Subcutaneous adipose tissue (tissue), 4 donors: Measurements from ENCODE around the gene CAMP. TPM values are rescaled to one million over a fixed set of nuclear protein-coding genes. Genes with fewer than 3 reads are reported as not detected.

Experiments
- total RNA-seq, 4 donors: library from RNA; depleted of rRNA; stranded (reverse); fragments of >200 nt; gene quantifications; one replicate each; pipeline ENCODE4 v1.1.0, GENCODE V29; 2016
- TF ChIP-seq, protein P1 (sequence below): fragments of 450-650 bp; IDR thresholded peaks from one replicate; pipeline ENCODE4 v1.5.1; 2016; ENCODE audit warnings: low read depth, mild to moderate bottlenecking, control low read depth, antibody characterized with exemption, moderate library complexity

The CAMP gene
- total RNA-seq, 4 donors from 2014 or later = 21.4 TPM; not detected in 3

DNA sequence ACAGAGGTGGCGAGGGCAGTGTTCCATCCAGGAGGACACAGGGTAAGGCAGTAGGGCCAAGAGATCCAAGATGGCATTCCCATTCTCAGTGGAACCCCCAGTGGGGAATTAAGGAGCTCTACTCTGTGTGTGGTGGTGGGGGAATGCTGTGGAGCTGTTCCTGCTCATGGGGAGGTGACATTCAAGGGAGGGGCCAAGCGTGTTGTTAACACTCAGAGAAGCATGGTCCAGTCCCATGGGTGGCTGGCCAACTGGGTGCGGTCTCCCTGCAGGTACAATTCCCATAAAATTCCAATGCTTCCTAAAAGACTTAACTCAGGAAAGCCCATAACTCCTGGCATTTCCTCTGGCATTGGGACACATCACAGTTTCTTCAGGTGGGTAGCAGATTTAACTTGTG is 2.3 kb downstream of the CAMP start:
- TF ChIP-seq, protein P1, sequence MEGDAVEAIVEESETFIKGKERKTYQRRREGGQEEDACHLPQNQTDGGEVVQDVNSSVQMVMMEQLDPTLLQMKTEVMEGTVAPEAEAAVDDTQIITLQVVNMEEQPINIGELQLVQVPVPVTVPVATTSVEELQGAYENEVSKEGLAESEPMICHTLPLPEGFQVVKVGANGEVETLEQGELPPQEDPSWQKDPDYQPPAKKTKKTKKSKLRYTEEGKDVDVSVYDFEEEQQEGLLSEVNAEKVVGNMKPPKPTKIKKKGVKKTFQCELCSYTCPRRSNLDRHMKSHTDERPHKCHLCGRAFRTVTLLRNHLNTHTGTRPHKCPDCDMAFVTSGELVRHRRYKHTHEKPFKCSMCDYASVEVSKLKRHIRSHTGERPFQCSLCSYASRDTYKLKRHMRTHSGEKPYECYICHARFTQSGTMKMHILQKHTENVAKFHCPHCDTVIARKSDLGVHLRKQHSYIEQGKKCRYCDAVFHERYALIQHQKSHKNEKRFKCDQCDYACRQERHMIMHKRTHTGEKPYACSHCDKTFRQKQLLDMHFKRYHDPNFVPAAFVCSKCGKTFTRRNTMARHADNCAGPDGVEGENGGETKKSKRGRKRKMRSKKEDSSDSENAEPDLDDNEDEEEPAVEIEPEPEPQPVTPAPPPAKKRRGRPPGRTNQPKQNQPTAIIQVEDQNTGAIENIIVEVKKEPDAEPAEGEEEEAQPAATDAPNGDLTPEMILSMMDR = no peak

DNA sequence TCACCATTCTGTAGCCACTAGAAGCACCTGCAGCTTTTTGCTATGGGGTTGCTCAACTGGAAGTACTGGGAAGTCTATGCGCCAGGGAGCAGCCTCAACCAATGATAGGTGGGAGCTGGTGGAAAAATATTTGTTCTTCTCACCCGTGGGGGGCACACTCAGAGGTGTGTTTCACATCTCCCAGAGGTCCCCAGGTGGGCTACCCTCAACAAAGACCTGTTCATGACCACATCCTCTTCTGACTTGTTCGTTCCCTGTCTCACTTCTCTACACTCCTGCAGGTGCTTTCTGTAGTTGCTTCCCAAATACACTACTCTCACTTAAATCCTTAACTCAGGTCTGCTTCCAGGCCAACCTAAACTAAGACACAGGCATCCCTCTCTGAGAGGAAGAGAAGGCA is 3.6 kb downstream of the CAMP start:
- TF ChIP-seq, protein P1 = no peak

DNA sequence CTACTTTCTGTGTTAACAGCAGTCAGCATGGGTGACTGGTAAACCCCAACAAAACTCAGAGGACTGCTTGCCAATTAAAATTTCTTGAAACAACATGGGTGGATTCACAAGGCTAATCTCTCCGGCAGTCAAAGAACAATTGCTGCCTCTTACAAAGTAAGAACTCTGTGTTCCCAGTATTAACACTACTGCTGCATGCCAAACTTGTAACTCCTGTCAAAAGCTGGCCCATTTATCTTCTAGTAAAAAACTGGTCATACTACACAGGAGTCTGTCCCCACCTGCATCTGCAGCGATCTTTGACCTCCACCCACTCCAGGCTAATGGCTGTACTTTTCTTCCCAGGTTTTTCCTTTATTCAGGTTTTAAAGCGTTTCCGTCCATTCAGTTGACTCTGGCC is 8.9 kb downstream of the CAMP start:
- TF ChIP-seq, protein P1 = no peak

DNA sequence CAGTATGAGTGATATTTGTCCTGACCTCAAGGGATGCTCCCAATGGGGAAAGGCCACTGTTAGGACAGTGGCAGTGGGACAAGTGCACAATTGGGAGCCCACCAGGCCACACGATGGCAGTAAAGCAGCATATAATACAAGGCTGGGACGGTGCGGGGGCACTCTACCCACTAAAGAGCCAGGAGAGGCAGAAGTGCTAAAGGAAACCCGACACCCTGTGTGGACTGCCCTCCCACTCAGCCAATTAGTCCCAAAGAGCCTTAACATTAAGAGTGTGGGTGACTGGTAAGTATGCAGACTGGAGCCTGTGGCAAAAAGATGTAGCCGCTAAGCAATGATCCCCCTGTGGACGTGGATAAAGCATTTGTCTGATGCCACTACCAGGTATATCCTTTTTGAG is 9.4 kb downstream of the CAMP start:
- TF ChIP-seq, protein P1 = no peak

DNA sequence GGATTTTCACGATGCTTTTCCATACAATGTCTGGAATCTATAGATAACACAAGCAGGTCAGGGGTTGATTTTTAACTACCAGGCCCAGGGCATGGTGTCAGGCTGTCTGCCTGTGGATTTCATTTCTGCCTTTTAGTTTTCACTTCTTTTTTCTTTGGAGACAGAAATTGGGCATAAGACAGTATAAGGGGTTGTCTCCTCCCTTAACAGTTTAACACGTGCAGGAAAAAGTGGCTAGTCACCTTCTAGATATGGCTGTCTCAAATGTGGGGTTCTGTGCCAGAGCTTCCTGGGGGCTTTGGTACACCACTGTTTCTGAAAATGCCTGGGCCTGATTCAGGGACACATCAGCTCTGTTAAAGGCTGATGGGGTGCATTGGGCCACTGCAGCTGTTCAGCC is 10.2 kb downstream of the CAMP start:
- TF ChIP-seq, protein P1 = no peak

DNA sequence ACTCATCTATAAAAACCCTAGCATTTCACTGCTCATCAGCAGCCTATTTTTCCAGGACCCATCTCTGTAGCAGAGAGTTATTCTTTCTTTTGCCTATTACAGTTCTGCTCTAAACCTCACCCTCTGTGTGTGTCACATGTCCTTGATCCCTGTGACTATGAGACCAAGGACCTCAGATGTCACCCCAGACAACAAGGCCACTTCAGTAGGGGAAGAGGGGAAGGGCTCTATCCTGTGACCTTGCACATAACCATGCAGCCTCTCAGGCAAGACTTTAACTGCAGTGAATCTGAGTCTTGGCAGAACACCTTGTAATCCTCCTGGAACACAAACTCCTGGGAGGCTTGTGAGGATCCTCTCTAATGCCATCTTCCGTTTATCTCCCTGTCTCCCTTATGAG is 13.2 kb downstream of the CAMP start:
- TF ChIP-seq, protein P1 = no peak

DNA sequence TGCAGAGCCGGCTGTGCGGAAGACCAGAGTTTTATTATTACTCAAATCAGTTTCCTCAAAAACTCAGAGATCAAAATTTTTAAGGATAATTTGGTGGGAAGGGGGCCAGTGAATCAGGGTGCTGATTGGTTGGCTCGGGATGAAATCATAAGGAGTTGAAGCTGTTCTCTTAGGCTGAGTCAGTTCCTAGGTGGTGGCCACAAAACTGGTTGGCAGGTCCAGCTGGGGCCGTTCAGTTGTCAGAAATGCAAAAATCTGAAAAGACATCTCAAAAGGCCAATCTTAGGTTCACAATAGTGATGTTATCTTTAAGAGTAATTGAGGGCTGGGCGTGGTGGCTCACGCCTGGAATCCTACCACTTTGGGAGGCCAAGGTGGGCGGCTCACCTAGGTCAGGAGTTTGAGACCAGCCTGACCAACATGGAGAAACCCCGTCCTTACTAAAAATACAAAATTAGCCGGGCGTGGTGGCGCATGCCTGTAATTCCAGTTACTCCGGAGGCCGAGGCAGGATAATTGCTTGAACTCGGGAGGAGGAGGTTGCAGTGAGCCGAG is 15.3 kb downstream of the CAMP start:
- TF ChIP-seq, protein P1 = no peak
